HL-60 (cell line): ENCODE results near the gene TOP3B.
"Not testable (repeated sequence)": the region's sequence is repeated elsewhere in the genome, so short reads cannot be mapped to it uniquely, and the experiment has no call there.

Experiments
- DNase-seq, 2 experiments: peaks; one replicate each; pipeline ENCODE4 v3.0.0-alpha.2; 2010 to 2020; ENCODE audit warnings: low read depth in 1 of 2, low spot score in 1 of 2
- H3K27ac ChIP-seq: fragments of 250-450 bp; sonication (Bioruptor Pico); replicated peaks from 2 replicates; pipeline ENCODE4 v1.5.1; 2020; ENCODE audit warnings: mild to moderate bottlenecking, moderate library complexity
- H3K27me3 ChIP-seq: fragments of 250-450 bp; sonication (Bioruptor Pico); 2 replicates; pipeline ENCODE4 v1.5.1; 2021; ENCODE audit warnings: mild to moderate bottlenecking, moderate library complexity; ENCODE audit not compliant: insufficient read depth, poor library complexity, severe bottlenecking
- H3K4me3 ChIP-seq: replicated peaks from 2 replicates; pipeline ENCODE4 v1.5.1; 2011; ENCODE audit warnings: mild to moderate bottlenecking, control low read depth, low read length; ENCODE audit not compliant: insufficient read depth
- CTCF ChIP-seq: IDR thresholded peaks from one replicate; pipeline ENCODE4 v1.5.1; 2011; ENCODE audit warnings: low read length, control low read depth, inconsistent platforms; ENCODE audit not compliant: insufficient read depth
- GABPA ChIP-seq: IDR thresholded peaks from 2 replicates; pipeline ENCODE4 v1.6.1; 2012; ENCODE audit warnings: low read depth
- POLR2AphosphoS5 ChIP-seq: IDR thresholded peaks from 2 replicates; pipeline ENCODE4 v1.6.1; 2012; ENCODE audit warnings: low read depth
- REST ChIP-seq: IDR thresholded peaks from 2 replicates; pipeline ENCODE4 v1.6.1; 2012; ENCODE audit warnings: low read depth; ENCODE audit not compliant: insufficient replicate concordance
- SPI1 ChIP-seq: IDR thresholded peaks from 2 replicates; pipeline ENCODE4 v1.6.1; 2012; ENCODE audit warnings: low read depth, mild to moderate bottlenecking, borderline replicate concordance

TOP3B gene

GRCh38 chr22:21916309-21916918, 66.2 kb downstream of the TOP3B start:
- no peak for DNase-seq
- H3K27me3 ChIP-seq = no peaks in the 10 kb centered on the region
- TF ChIP-seq REST (no peak), GABPA (no peak), CTCF (no peak), SPI1 (no peak), POLR2AphosphoS5 (no peak)
- no peak overlapping the region for H3K4me3 ChIP-seq
- no peak overlapping the region for H3K27ac ChIP-seq

GRCh38 chr22:21915624-21916308, 66.8 kb downstream of the TOP3B start:
- TF ChIP-seq SPI1 (no peak), GABPA (no peak), POLR2AphosphoS5 (no peak), CTCF (no peak), REST (no peak)
- no peak for DNase-seq

GRCh38 chr22:21914033-21914642, 68.4 kb downstream of the TOP3B start:
- not testable (repeated sequence) for DNase-seq, H3K4me3 ChIP-seq, H3K27ac ChIP-seq, H3K27me3 ChIP-seq

More at GRCh38 chr22:21915624-21916308, 66.8 kb downstream of the TOP3B start:
- Histone ChIP-seq H3K27me3 (no peaks in the 10 kb centered on the region), H3K27ac (no peak overlapping the region), H3K4me3 (no peak overlapping the region)

GRCh38 chr22:21910367-21910766, 72.2 kb downstream of the TOP3B start:
- H3K4me3 ChIP-seq, DNase-seq, H3K27me3 ChIP-seq, H3K27ac ChIP-seq: not testable (repeated sequence)
